Sigmoid colon (tissue), 4 donors: ENCODE measurements around the gene CHPF2.

Experiments used
- CTCF ChIP-seq, 4 experiments: fragments of 450-650 bp in 3 of 4; fragments of 200-600 bp in 1 of 4; IDR thresholded peaks; one replicate each; pipeline ENCODE4 v1.5.1; 2016 to 2019; ENCODE audit warnings: antibody characterized with exemption in 4 of 4, mild to moderate bottlenecking in 3 of 4, moderate library complexity in 2 of 4
- EP300 ChIP-seq, 4 donors: sonication (generic); formaldehyde crosslinking; IDR thresholded peaks; one replicate each; pipeline ENCODE4 v1.6.1; 2017; ENCODE audit warnings: antibody characterized with exemption in 4 of 4
- POLR2A ChIP-seq, 2 donors: fragments of 450-650 bp; IDR thresholded peaks; one replicate each; pipeline ENCODE4 v1.6.1; 2016; ENCODE audit warnings: antibody characterized with exemption in 2 of 2, mild to moderate bottlenecking in 2 of 2, moderate library complexity in 2 of 2
- POLR2AphosphoS5 ChIP-seq, 4 donors: sonication (generic); formaldehyde crosslinking; IDR thresholded peaks; one replicate each; pipeline ENCODE4 v1.6.1; 2017; ENCODE audit warnings: antibody characterized with exemption in 4 of 4

- TF ChIP-seq POLR2AphosphoS5 (IDR thresholded peaks at IDR 0.05) (no peak), POLR2A (IDR thresholded peaks at IDR 0.05) (no peak), CTCF (IDR thresholded peaks at IDR 0.05) (no peak), EP300 (IDR thresholded peaks at IDR 0.05) (no peak)
Observed at GRCh38 chr7:151248346-151249033, 16.2 kb downstream of the CHPF2 start, which contains the start of gene SMARCD3.
